ENCODE results near the gene ADAP1.

The ADAP1 gene

DNA sequence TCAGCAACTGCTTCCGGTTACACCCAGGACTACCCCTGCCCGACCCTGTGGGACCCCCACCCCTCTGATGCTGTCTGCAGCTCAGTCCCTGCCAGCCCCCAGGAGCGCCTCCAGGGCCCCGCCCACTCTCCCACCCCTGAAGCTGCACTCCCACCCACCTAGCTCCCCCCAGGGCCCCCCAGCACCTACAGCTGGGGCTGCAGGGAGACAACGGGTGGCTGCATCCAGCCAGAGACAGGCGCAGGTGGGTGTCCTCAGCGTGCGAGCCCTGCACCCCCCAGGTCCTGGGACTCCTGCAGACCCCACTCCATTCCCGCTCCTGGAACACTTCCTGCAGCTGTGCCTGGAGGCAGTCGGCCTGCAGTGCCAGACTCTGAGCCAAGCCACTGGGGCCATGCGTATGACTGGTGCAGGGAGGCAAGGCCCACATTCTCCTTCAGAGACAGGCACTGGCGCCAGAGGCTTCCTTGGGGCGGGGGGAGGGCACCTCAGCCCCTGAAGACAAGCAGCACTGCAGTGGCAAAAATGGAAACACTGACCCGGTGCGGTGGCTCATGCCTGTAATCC, 34.6 kb upstream of the ADAP1 start:
- no peak for DNase-seq (ENCODE audit: low read depth in 3 of 3)

- no peak for DNase-seq (ENCODE audit: low read depth in 3 of 3)
Measured at GRCh38 chr7:988426-988911, 34.0 kb upstream of the ADAP1 start.

DNA sequence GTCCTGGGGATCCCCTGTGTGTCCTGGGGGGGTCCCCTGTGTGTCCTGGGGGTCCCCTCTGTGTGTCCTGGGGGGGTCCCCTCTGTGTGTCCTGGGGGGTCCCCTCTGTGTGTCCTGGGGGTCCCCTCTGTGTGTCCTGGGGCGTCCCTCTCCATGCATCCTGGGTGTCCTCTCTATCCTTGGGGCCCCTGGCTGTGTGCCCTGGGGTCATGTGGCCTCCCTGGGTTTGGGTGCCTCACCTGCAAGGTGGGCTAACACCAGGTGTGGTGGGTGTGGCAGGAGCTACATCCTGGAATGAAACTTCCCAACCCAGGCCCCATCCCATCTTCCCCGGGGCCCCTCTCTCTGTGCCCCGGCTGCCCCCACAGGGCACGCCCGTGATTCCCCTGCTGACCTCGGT, 33.4 kb upstream of the ADAP1 start:
- DNase-seq (ENCODE audit: low read depth in 3 of 3) = no peak

GRCh38 chr7:986766-987751, 32.6 kb upstream of the ADAP1 start:
- no peak for DNase-seq (ENCODE audit: low read depth in 3 of 3)

DNA sequence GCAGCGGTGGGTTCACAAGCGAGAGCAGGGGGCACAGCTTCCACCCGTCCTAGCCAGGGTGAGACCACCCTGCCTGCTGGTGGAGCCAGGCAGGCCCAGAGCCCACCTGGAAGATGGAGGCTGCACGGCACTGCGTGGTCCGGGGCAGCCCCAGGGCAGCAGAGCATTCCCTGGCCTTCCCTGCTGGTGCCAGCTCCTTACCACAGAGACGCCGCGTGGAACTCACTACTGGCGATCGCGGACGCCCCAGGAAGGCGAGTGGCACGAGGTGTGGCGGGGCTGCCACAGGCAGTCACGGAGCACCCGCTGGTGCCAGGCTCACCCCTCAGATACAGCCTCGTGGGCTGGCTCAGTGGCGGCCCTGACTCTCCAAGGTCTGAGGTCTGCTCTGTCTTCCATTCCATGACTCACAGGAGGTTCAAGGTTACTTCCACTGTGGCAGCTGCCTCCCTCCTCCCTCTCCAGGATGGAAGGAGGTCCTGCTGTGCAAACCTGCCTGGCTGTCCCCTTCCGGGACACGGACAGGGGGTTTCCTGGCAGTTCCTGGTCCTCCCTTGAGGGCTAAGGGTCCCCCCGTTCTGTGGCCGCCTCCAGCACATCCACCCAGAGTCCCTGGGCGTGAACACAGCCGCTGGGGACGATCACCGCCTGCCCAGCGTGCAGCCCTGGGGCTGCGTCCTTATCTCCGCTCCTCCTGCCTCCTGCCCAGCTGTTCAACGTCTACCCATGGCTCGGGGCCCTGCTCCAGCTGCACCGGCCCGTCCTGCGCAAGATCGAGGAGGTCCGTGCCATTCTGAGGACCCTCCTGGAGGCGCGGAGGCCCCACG, 31.6 kb upstream of the ADAP1 start:
- no peak for DNase-seq (ENCODE audit: low read depth in 3 of 3)

GRCh38 chr7:985127-985416, 30.6 kb upstream of the ADAP1 start:
- no peak for DNase-seq (ENCODE audit: low read depth in 3 of 3)

DNA sequence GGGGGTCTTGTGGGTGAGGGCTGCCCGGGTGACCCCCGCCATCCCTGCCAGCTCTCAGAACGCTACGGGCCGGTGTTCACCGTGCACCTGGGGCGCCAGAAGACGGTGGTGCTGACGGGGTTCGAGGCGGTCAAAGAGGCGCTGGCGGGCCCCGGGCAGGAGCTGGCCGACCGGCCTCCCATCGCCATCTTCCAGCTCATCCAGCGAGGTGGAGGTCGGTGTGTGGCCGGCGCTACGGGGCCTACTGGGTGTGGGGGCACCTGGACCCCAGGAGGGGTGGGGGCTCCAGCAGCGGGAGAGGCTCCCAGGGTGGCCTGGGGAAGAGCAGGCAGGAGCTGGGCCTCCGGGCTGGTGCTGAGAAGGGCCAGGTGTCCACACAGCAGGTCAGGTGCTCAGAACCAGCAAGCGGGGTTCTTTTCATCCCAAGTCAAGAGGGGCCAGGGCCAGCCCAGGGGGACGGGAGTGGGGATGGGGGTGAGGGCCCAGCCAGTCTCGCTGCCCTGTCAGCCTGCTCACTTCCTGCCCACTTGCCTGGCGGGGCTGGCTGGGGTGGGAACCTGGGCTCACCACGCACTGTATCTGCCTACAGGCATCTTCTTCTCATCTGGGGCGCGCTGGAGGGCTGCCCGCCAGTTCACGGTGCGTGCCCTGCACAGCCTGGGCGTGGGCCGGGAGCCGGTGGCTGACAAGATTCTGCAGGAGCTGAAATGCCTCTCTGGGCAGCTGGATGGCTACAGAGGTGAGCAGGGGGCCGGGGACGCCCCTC, 30.1 kb upstream of the ADAP1 start:
- no peak for DNase-seq (ENCODE audit: low read depth in 3 of 3)

- DNase-seq (ENCODE audit: low read depth in 3 of 3) = no peak
Measured at GRCh38 chr7:983616-984071, 29.2 kb upstream of the ADAP1 start.

DNA sequence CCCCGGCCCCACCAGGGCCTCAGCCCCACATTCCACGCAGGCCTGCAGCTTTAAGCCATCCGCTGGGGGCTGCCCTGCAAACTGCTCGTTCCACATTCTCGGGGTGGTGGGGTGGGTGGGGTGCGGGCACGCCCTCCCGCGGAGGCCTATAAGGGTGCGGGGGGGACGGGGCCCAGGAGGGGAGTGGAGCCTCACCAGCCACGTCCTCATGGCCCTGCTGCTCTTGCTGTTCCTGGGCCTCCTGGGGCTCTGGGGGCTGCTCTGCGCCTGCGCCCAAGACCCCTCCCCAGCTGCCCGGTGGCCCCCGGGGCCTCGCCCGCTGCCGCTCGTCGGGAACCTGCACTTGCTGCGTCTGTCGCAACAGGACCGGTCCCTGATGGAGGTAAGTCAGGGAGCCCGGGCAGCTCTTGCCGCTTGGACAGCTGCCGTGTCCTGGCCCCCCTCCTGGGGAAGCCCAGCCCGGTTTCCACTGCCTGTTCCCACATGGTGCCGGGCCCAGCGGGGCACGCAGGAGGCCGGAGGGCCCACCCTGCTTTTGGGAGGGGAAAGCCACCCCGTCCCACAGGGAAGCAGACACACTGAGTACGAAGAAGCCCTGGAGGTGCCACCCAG, 28.6 kb upstream of the ADAP1 start, which contains the start of gene CYP2W1:
TSS of gene CYP2W1 (plus strand) at position 178 of the 612 bp plus-strand sequence. CDS start at position 209, 31 bp downstream.
- DNase-seq (ENCODE audit: low read depth in 3 of 3) = no peak

DNA sequence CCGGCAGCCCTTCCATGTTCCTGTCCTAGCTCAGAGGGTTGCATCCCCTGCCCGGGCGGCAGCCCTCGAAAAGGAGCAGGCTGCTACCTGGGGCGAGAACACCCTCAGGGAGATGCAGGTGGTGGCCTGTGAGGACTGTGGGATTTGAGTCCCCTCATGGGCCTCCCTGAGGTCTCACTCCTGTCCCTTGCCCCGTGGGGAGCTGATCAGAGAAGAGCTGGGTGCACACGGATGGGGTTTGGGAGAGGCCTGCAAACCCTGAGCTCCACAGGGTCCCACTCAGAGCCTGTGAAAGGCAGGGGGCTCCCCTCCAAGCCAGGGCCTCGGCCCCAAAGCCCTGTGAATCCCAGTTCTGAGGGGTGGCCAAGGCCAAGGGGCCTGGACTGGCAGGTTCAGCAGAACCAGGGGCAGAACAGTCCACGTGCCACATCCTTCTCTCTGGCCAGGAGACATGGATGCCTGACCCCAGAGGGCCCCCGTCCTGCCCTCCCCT, 28.1 kb upstream of the ADAP1 start:
- no peak for DNase-seq (ENCODE audit: low read depth in 3 of 3)

GRCh38 chr7:981793-982510, 27.5 kb upstream of the ADAP1 start:
- no peak for DNase-seq (ENCODE audit: low read depth in 3 of 3)

- no peak for DNase-seq (ENCODE audit: low read depth in 3 of 3)
Measured at GRCh38 chr7:979886-980571, 25.5 kb upstream of the ADAP1 start.

GRCh38 chr7:979151-979550, 24.7 kb upstream of the ADAP1 start:
- DNase-seq (ENCODE audit: low read depth in 3 of 3) = no peak

DNA sequence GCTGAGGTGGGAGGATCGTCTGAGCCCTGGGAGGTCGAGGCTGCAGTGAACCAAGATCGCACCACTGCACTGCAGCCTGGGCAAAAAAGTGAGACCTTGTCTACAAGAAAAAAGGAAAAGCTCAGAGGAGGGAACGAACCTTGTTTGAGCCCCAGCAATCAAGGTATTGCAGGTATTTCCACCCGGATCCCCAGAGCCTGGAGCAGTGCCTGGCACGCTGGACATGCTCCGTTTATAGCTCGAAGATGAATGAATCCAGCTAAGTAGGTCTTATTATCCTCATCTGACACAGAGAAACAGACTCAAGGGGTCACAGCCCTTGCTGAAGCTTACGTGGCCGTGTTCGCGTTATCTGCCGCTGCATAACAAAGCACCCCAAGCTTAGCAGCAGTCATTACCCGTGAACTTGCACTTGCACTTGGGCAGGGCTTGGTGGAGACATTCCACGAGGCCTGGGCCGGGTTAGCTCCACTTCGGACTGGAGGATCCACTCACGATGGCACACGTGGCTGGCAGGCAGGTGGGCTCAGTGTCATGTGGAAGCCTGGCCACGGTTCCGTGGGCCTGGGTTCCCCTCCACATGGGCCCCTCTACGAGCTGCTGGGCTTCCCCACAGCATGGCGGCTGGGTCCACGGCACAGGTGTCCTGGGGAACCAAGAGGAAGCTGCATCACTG, 24.1 kb upstream of the ADAP1 start:
- no peak for DNase-seq (ENCODE audit: low read depth in 3 of 3)

- DNase-seq (ENCODE audit: low read depth in 3 of 3) = no peak
Measured at GRCh38 chr7:978049-978346, 23.5 kb upstream of the ADAP1 start.

DNA sequence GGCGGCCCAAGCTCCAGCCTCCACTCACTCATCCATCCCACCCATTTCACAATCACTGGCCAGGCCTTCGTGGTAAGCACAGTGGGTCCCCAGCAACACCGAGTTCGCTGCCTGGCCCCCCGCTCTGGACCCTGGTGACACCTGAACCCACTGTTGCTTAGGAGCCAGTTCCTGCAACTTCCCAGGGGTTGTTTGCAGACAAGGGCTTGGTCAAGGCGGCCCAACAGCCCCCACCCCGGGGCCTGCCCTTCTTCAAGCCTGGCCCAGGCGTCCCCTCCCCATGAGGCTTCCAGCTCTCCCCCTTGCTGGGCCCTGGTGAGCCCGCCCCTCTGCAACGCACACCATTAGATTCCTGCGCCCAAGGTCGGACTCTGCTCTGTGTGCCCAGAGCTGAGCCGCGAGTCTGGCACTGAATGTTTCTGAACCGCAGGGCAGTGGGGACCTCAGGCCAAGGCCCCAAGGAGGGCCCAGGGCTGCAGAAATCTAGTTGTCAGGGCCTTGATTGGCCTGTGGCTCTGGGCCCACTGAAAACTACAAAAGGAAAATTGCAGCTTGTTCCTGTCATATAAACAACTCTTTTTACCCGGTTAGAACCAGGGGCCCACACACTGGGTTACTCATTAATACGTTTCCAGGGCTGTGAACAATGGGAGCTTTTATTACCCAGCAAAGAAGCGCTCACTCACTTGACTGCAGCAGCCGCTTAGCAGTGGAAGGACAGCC, 23.0 kb upstream of the ADAP1 start:
- no peak for DNase-seq (ENCODE audit: low read depth in 3 of 3)

DNA sequence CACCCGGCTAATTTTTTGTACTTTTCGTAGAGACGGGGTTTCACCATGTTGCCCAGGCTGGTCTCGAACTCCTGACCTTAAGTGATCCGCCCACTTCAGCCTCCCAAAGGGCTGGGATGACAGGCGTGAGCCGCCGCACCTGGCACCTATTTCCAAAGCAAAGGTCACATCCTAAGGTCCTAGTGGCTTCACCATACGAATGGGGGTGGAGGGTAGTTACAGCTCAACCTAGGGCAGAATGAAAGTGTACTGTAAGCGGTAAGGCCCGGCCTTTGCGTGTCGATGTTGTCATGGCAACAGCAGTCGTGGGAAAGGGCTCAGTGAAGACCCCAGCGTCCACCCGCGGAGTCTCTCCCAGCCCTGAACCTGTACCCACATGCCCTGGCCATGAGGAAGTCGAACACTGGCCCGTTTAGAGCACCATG, 22.4 kb upstream of the ADAP1 start:
- no peak for DNase-seq (ENCODE audit: low read depth in 3 of 3)

- DNase-seq (ENCODE audit: low read depth in 3 of 3) = no peak
Measured at GRCh38 chr7:975702-976473, 21.4 kb upstream of the ADAP1 start.
